Epithelial cell of prostate (primary cell): ENCODE measurements around the gene PKM.

ENCODE experiments used
- DNase-seq: peaks from one replicate; pipeline ENCODE4 v3.0.0-alpha.2; 2011; ENCODE audit warnings: low read depth, low spot score
- H3K27ac ChIP-seq: fragments of 450-650 bp; 2 replicates; pipeline ENCODE4 v1.5.1; 2017; ENCODE audit warnings: mild to moderate bottlenecking

The PKM gene

GRCh38 chr15:72202801-72203506 lies 28.0 kb downstream of the PKM start:
- peak overlapping the region; percentile 97 for H3K27ac ChIP-seq
- DNase-seq, result no peak

- H3K27ac ChIP-seq, result peak overlapping the region; percentile 97
- no peak for DNase-seq
Observed at GRCh38 chr15:72202302-72202701, 28.7 kb downstream of the PKM start.

GRCh38 chr15:72201391-72201921 lies 29.5 kb downstream of the PKM start:
- H3K27ac ChIP-seq, result peak overlapping the region; percentile 97
- no peak for DNase-seq

GRCh38 chr15:72200395-72201237 lies 30.4 kb downstream of the PKM start:
- H3K27ac ChIP-seq, result peak overlapping the region; percentile 97
- DNase-seq, result no peak

GRCh38 chr15:72199721-72200212 lies 31.2 kb downstream of the PKM start:
- peak; percentile 41 for DNase-seq
- H3K27ac ChIP-seq, result peak overlapping the region; percentile 97

- peak overlapping the region; percentile 97 for H3K27ac ChIP-seq
- no peak for DNase-seq
Observed at GRCh38 chr15:72199205-72199515, 31.8 kb downstream of the PKM start.

GRCh38 chr15:72198356-72199204 lies 32.4 kb downstream of the PKM start:
- H3K27ac ChIP-seq, result peak overlapping the region; percentile 63
- DNase-seq, result no peak

GRCh38 chr15:72197460-72198355 lies 33.3 kb downstream of the PKM start, which contains the start of gene GRAMD2A:
Gene GRAMD2A, minus strand, starts transcription at chr15:72197787.
- DNase-seq, result no peak

GRCh38 chr15:72197041-72197459 lies 33.9 kb downstream of the PKM start:
- H3K27ac ChIP-seq, result peak overlapping the region; percentile 63
- DNase-seq, result no peak

More at GRCh38 chr15:72197460-72198355, 33.3 kb downstream of the PKM start, which contains the start of gene GRAMD2A:
- H3K27ac ChIP-seq, result peak within 1 kb of the TSS; percentile 63

- no peak for DNase-seq
- H3K27ac ChIP-seq, result peak overlapping the region; percentile 63
Observed at GRCh38 chr15:72196409-72197040, 34.5 kb downstream of the PKM start.

GRCh38 chr15:72195101-72195511 lies 35.9 kb downstream of the PKM start:
- H3K27ac ChIP-seq, result peak overlapping the region; percentile 63
- no peak for DNase-seq

GRCh38 chr15:72193836-72194396 lies 37.1 kb downstream of the PKM start:
- DNase-seq, result no peak
- H3K27ac ChIP-seq, result no peak overlapping the region

- H3K27ac ChIP-seq, result peak overlapping the region; percentile 6
- no peak for DNase-seq
Observed at GRCh38 chr15:72192416-72192815, 38.6 kb downstream of the PKM start.

GRCh38 chr15:72189250-72189902 lies 41.6 kb downstream of the PKM start:
- H3K27ac ChIP-seq, result no peak overlapping the region
- DNase-seq, result no peak

- DNase-seq, result no peak
- no peak overlapping the region for H3K27ac ChIP-seq
Observed at GRCh38 chr15:72184165-72184811, 46.7 kb downstream of the PKM start.

GRCh38 chr15:72183781-72184164 lies 47.2 kb downstream of the PKM start:
- H3K27ac ChIP-seq, result no peak overlapping the region
- DNase-seq, result no peak

- no peak overlapping the region for H3K27ac ChIP-seq
- no peak for DNase-seq
Observed at GRCh38 chr15:72182673-72183072, 48.3 kb downstream of the PKM start.
